Mesendoderm (in vitro differentiated cells): ENCODE results near the gene COA7.
"Not testable (repeated sequence)": the region's sequence is repeated elsewhere in the genome, so short reads cannot be mapped to it uniquely, and the experiment has no call there.

Source experiments
- DNase-seq: peaks from one replicate; pipeline ENCODE4 v3.0.0; 2013
- H2AK5ac ChIP-seq: 2 replicates; pipeline ENCODE4 v1.6.1; 2013; ENCODE audit warnings: low read length, inconsistent platforms
- H2BK120ac ChIP-seq: 2 replicates; pipeline ENCODE4 v1.6.1; 2013; ENCODE audit warnings: low read depth, mild to moderate bottlenecking, low read length, moderate library complexity, mixed read lengths
- H2BK15ac ChIP-seq: replicated peaks from 2 replicates; pipeline ENCODE4 v1.6.1; 2013; ENCODE audit warnings: low read depth, mild to moderate bottlenecking, moderate library complexity
- H2BK5ac ChIP-seq: 2 replicates; pipeline ENCODE4 v1.6.1; 2013; ENCODE audit warnings: low read length, inconsistent platforms
- H3K18ac ChIP-seq: 2 replicates; pipeline ENCODE4 v1.6.1; 2013; ENCODE audit warnings: mild to moderate bottlenecking, low read length, mixed read lengths
- H3K23ac ChIP-seq: one replicate; pipeline ENCODE4 v1.6.1; 2013; ENCODE audit warnings: low read length
- H3K27ac ChIP-seq: 2 replicates; pipeline ENCODE4 v1.5.1; 2013; ENCODE audit warnings: low read depth, mild to moderate bottlenecking, inconsistent platforms, low read length, moderate library complexity
- H3K27me3 ChIP-seq: 2 replicates; pipeline ENCODE4 v1.6.1; 2013; ENCODE audit warnings: low read length, control low read depth, mild to moderate bottlenecking, inconsistent platforms; ENCODE audit not compliant: insufficient read depth, poor library complexity
- H3K36me3 ChIP-seq: 2 replicates; pipeline ENCODE4 v1.6.1; 2013; ENCODE audit warnings: low read length, inconsistent platforms; ENCODE audit not compliant: control insufficient read depth, insufficient read depth
- H3K4ac ChIP-seq: one replicate; pipeline ENCODE4 v1.6.1; 2013; ENCODE audit warnings: low read depth, mild to moderate bottlenecking, low read length, moderate library complexity
- H3K4me1 ChIP-seq: 2 replicates; pipeline ENCODE4 v1.6.1; 2013; ENCODE audit warnings: low read depth, low read length, inconsistent platforms; ENCODE audit not compliant: control insufficient read depth
- H3K4me2 ChIP-seq: 2 replicates; pipeline ENCODE4 v1.6.1; 2013; ENCODE audit warnings: low read length
- H3K4me3 ChIP-seq: 2 replicates; pipeline ENCODE4 v1.5.1; 2013; ENCODE audit warnings: mild to moderate bottlenecking, low read length
- H3K56ac ChIP-seq: one replicate; pipeline ENCODE4 v1.6.1; 2013; ENCODE audit warnings: low read length
- H3K79me1 ChIP-seq: 2 replicates; pipeline ENCODE4 v1.6.1; 2013; ENCODE audit warnings: low read length, inconsistent platforms
- H3K79me2 ChIP-seq: 2 replicates; pipeline ENCODE4 v1.6.1; 2013; ENCODE audit warnings: mild to moderate bottlenecking, low read length; ENCODE audit not compliant: control insufficient read depth, insufficient read depth
- H3K9ac ChIP-seq: 2 replicates; pipeline ENCODE4 v1.6.1; 2013; ENCODE audit warnings: low read length, inconsistent platforms
- H4K5ac ChIP-seq: one replicate; pipeline ENCODE4 v1.6.1; 2013; ENCODE audit warnings: low read length
- H4K8ac ChIP-seq: one replicate; pipeline ENCODE4 v1.6.1; 2013; ENCODE audit warnings: low read depth, mild to moderate bottlenecking, control low read depth, low read length, moderate library complexity
- WGBS: extraction: QIAGEN DNeasy Blood & Tissue Kit; methylation state at CpG from one replicate; pipeline ENCODE4 v1.1.7; 2013; ENCODE audit warnings: low lambda C conversion rate, missing lambda C conversion rate; ENCODE audit not compliant: insufficient coverage; ENCODE audit errors: extremely low coverage; 5-methylcytosine and 5-hydroxymethylcytosine counted together

COA7 gene

GRCh38 chr1:52695627-52696026, 2.5 kb downstream of the COA7 start:
- H3K79me1 ChIP-seq = peaks cover 9% of the 10 kb centered on the region

GRCh38 chr1:52693843-52694242, 4.3 kb downstream of the COA7 start:
- Histone ChIP-seq H3K4ac (no peak overlapping the region), H3K9ac (no peak overlapping the region), H2BK120ac (no peak overlapping the region)

More at GRCh38 chr1:52695627-52696026, 2.5 kb downstream of the COA7 start:
- H3K23ac ChIP-seq = no peak overlapping the region
- H3K18ac ChIP-seq = no peak overlapping the region
- no peak overlapping the region for H3K4me2 ChIP-seq
- H3K4ac ChIP-seq = no peak overlapping the region
- no peak overlapping the region for H4K8ac ChIP-seq
- no peak overlapping the region for H3K56ac ChIP-seq
- H3K27ac ChIP-seq = no peak overlapping the region
- H3K36me3 ChIP-seq = peaks cover 6% of the 10 kb centered on the region
- WGBS = no CpG with 5 or more reads among the region's 7 CpGs
- no peak overlapping the region for H2BK120ac ChIP-seq
- H4K5ac ChIP-seq = no peak overlapping the region
- H2BK15ac ChIP-seq = no peak overlapping the region
- no peak overlapping the region for H2AK5ac ChIP-seq
- H2BK5ac ChIP-seq = no peak overlapping the region
- no peak overlapping the region for H3K9ac ChIP-seq
- H3K79me2 ChIP-seq = peaks cover 29% of the 10 kb centered on the region
- H3K4me3 ChIP-seq = no peak overlapping the region
- no peaks in the 10 kb centered on the region for H3K4me1 ChIP-seq
- H3K27me3 ChIP-seq = no peaks in the 10 kb centered on the region
- DNase-seq = no peak

DNA sequence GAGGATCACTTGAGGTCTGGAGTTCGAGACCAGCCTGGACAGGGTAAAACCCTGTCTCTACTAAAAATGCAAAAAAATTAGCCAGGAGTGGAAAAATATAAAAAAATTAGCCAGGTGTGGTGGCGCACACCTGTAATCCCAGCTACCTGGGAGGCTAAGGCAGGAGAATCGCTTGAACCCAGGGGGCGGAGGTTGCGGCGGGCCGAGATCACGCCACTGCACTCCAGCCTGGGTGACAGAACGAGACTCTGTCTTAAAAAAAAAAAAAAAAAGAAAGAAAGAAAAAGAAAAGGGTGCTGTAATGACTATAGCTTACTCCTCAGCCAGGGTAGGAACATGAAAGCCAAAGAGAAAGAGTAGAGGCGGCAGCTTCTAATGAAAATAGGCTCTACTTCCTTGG, 4.8 kb downstream of the COA7 start:
- H3K4ac ChIP-seq, H2AK5ac ChIP-seq, H3K56ac ChIP-seq, H3K9ac ChIP-seq, H3K36me3 ChIP-seq, H3K4me1 ChIP-seq, H3K27ac ChIP-seq, H3K79me1 ChIP-seq, H4K8ac ChIP-seq, H3K4me2 ChIP-seq, H3K27me3 ChIP-seq, H3K4me3 ChIP-seq, H3K18ac ChIP-seq, H3K23ac ChIP-seq, H2BK120ac ChIP-seq, DNase-seq, H2BK5ac ChIP-seq, H2BK15ac ChIP-seq, H4K5ac ChIP-seq: not testable (repeated sequence)
- H3K79me2 ChIP-seq = peaks cover 29% of the 10 kb centered on the region
- WGBS = no CpG with 5 or more reads among the region's 10 CpGs

More at GRCh38 chr1:52693843-52694242, 4.3 kb downstream of the COA7 start:
- Histone ChIP-seq H3K36me3 (peaks cover 6% of the 10 kb centered on the region), H3K4me2 (no peak overlapping the region), H4K5ac (no peak overlapping the region), H4K8ac (no peak overlapping the region), H2BK5ac (no peak overlapping the region), H3K4me1 (no peaks in the 10 kb centered on the region), H3K27me3 (no peaks in the 10 kb centered on the region), H3K23ac (no peak overlapping the region), H3K56ac (no peak overlapping the region), H3K4me3 (no peak overlapping the region), H3K79me1 (peaks cover 9% of the 10 kb centered on the region), H3K27ac (no peak overlapping the region), H2BK15ac (no peak overlapping the region), H3K18ac (no peak overlapping the region), H2AK5ac (no peak overlapping the region), H3K79me2 (peaks cover 29% of the 10 kb centered on the region)
- WGBS = no CpG with 5 or more reads among the region's 1 CpG
- no peak for DNase-seq

GRCh38 chr1:52692697-52693096, 5.5 kb downstream of the COA7 start:
- H3K4me3 ChIP-seq = no peak overlapping the region
- H3K4me1 ChIP-seq = no peaks in the 10 kb centered on the region
- no peak overlapping the region for H4K8ac ChIP-seq
- no peak overlapping the region for H4K5ac ChIP-seq
- no peak overlapping the region for H2BK120ac ChIP-seq
- no peaks in the 10 kb centered on the region for H3K27me3 ChIP-seq
- H3K56ac ChIP-seq = no peak overlapping the region
- no peak overlapping the region for H2BK15ac ChIP-seq
- H3K23ac ChIP-seq = no peak overlapping the region
- no peak overlapping the region for H3K4me2 ChIP-seq
- no peak overlapping the region for H2BK5ac ChIP-seq
- DNase-seq = no peak
- H3K79me1 ChIP-seq = peaks cover 9% of the 10 kb centered on the region
- WGBS = no CpG with 5 or more reads among the region's 4 CpGs
- peaks cover 8% of the 10 kb centered on the region for H3K36me3 ChIP-seq
- no peak overlapping the region for H2AK5ac ChIP-seq
- no peak overlapping the region for H3K4ac ChIP-seq
- no peak overlapping the region for H3K27ac ChIP-seq
- no peak overlapping the region for H3K18ac ChIP-seq
- H3K9ac ChIP-seq = no peak overlapping the region
- peaks cover 28% of the 10 kb centered on the region for H3K79me2 ChIP-seq

DNA sequence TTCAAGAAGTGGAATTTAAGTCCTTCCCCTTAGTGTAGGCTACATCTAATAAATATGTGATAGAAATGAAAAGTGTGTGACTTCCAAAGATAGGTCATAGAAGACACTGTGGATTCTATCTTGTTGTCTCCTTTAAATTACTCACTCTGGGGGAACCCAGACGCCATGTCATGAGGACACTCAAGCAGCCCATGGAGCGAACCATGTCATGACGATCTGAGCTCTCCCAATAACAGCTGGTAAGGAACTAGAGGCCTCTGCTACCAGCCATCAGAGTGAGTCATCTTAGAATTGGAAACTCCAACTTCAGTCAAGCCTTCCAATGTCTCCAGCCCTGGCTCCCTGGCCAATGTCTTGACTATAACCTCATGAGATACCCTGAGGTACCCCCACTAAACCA, 6.3 kb downstream of the COA7 start:
- WGBS = no CpG with 5 or more reads among the region's 3 CpGs
- Histone ChIP-seq H3K79me1 (peaks cover 10% of the 10 kb centered on the region), H3K4ac (no peak overlapping the region), H3K4me2 (no peak overlapping the region), H2AK5ac (no peak overlapping the region), H3K4me3 (no peak overlapping the region), H3K79me2 (peaks cover 22% of the 10 kb centered on the region), H3K23ac (no peak overlapping the region), H3K27ac (no peak overlapping the region), H2BK15ac (no peak overlapping the region), H3K4me1 (no peaks in the 10 kb centered on the region), H3K18ac (no peak overlapping the region), H4K8ac (no peak overlapping the region), H3K36me3 (peaks cover 11% of the 10 kb centered on the region), H3K27me3 (no peaks in the 10 kb centered on the region), H3K9ac (no peak overlapping the region), H3K56ac (no peak overlapping the region), H2BK120ac (no peak overlapping the region), H2BK5ac (no peak overlapping the region), H4K5ac (no peak overlapping the region)
- no peak for DNase-seq

- peak overlapping the region; percentile 23 for H2AK5ac ChIP-seq
- no CpG with 5 or more reads among the region's 5 CpGs for WGBS
Measured at GRCh38 chr1:52686830-52687229, 11.3 kb downstream of the COA7 start.

More at GRCh38 chr1:52686830-52687229, 11.3 kb downstream of the COA7 start:
- Histone ChIP-seq H3K36me3 (peaks cover 8% of the 10 kb centered on the region), H3K4me2 (no peak overlapping the region), H3K23ac (no peak overlapping the region), H3K4ac (no peak overlapping the region), H3K79me1 (peaks cover 2% of the 10 kb centered on the region), H4K8ac (no peak overlapping the region), H2BK5ac (no peak overlapping the region), H3K27ac (no peak overlapping the region), H3K4me1 (no peaks in the 10 kb centered on the region), H4K5ac (no peak overlapping the region), H3K4me3 (no peak overlapping the region), H2BK15ac (no peak overlapping the region), H3K56ac (no peak overlapping the region), H3K9ac (no peak overlapping the region), H3K27me3 (no peaks in the 10 kb centered on the region), H3K79me2 (no peaks in the 10 kb centered on the region), H2BK120ac (no peak overlapping the region), H3K18ac (no peak overlapping the region)
- no peak for DNase-seq
